Muscle layer of duodenum (tissue), 2 donors: ENCODE data around the gene SAMD4B.

Experiments
- H3K27ac ChIP-seq: one replicate; pipeline ENCODE4 v1.7.0; 2013; ENCODE audit warnings: mild to moderate bottlenecking, low read length
- H3K27me3 ChIP-seq: one replicate; pipeline ENCODE4 v1.7.0; 2013; ENCODE audit warnings: low read depth, mild to moderate bottlenecking, control low read depth, low read length
- H3K36me3 ChIP-seq, 2 donors: one replicate each; pipeline ENCODE4 v1.7.0; 2013; ENCODE audit warnings: low read length in 2 of 2, control low read depth in 1 of 2, mild to moderate bottlenecking in 1 of 2; ENCODE audit not compliant: insufficient read depth in 2 of 2, control insufficient read depth in 1 of 2
- H3K4me1 ChIP-seq, 2 donors: one replicate each; pipeline ENCODE4 v1.7.0; 2013; ENCODE audit warnings: low read length in 2 of 2, mild to moderate bottlenecking in 2 of 2, control low read depth in 1 of 2, moderate library complexity in 1 of 2; ENCODE audit not compliant: insufficient read depth in 2 of 2, control insufficient read depth in 1 of 2
- H3K4me3 ChIP-seq, 2 donors: one replicate each; pipeline ENCODE4 v1.7.0; 2013; ENCODE audit warnings: low read length in 2 of 2, low read depth in 1 of 2, mild to moderate bottlenecking in 1 of 2
- H3K9me3 ChIP-seq, 2 donors: one replicate each; pipeline ENCODE4 v1.7.0; 2013; ENCODE audit warnings: low read length in 2 of 2, control low read depth in 1 of 2, mild to moderate bottlenecking in 1 of 2; ENCODE audit not compliant: control insufficient read depth in 1 of 2
- donor health status: healthy.

The SAMD4B gene

DNA sequence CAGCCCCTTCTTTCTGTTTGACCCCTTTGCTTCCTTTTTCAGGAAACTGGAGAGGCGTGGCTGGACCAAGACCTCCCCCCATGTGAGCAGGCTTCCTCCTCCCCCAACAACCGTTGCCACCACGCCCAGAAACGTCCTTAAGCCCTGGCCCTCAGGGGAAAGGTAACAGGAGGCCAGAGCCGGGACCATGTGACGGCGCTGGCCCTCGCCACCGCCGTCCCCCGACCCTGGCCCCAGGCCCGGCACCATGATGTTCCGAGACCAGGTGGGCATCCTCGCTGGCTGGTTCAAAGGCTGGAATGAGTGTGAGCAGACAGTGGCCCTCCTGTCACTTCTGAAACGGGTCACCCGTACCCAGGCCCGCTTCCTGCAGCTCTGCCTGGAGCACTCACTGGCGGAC is 14.4 kb downstream of the SAMD4B start:
- H3K36me3 ChIP-seq: peaks cover 67 to 76% of the 10 kb centered on the region in 2 donors
- H3K4me3 ChIP-seq: no peak overlapping the region
- H3K4me1 ChIP-seq: no peaks in the 10 kb centered on the region
- no peak overlapping the region for H3K27ac ChIP-seq
- no peaks in the 10 kb centered on the region for H3K9me3 ChIP-seq
- H3K27me3 ChIP-seq: no peaks in the 10 kb centered on the region

DNA sequence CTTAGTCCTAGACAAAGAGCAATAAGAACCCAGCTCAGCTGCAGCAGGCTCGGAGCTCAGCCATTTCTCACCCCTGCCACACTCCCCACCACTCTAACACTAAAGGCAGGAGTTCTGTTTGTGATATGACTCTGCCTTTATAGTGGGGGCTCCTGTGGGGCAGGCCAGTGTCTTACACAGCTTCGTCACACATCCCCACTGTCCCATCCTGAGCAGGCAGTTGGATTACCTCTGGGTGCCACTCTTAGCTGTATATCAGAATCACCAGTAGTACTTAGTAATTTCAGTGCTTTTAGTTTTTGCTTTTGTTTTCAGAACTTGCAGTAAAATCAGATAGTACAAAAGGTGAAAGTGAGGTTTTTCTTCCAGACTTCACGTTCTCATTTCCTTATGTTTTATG is 16.8 kb downstream of the SAMD4B start:
- no peaks in the 10 kb centered on the region for H3K9me3 ChIP-seq
- H3K4me3 ChIP-seq: no peak overlapping the region
- H3K27ac ChIP-seq: no peak overlapping the region
- no peaks in the 10 kb centered on the region for H3K27me3 ChIP-seq
- H3K36me3 ChIP-seq: peaks cover 67 to 87% of the 10 kb centered on the region in 2 donors
- peaks cover 4 to 9% of the 10 kb centered on the region in 2 donors for H3K4me1 ChIP-seq

DNA sequence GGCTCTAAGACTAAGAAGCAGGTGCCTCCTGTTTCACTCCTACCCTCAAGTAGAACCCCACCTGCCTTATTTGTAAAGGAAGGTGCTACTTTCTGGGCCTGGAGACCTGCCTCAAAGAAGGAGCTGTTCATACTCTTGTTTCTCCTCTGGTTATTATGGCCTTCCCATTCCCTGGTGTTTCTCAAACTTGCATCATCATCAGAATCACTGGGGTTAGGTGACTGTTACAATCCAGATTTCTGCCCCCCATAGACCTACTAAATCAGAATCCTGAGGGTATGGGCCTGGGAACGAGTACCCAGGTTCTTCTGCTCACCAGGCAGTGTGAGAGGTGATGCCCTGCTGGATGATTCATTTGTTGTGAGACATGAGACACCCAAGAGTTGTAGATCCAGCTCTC is 18.4 kb downstream of the SAMD4B start:
- peaks cover 7 to 11% of the 10 kb centered on the region in 2 donors for H3K4me1 ChIP-seq
- H3K27ac ChIP-seq: no peak overlapping the region
- peaks cover 59 to 76% of the 10 kb centered on the region in 2 donors for H3K36me3 ChIP-seq
- H3K4me3 ChIP-seq: no peak overlapping the region
- H3K9me3 ChIP-seq: no peaks in the 10 kb centered on the region
- no peaks in the 10 kb centered on the region for H3K27me3 ChIP-seq

DNA sequence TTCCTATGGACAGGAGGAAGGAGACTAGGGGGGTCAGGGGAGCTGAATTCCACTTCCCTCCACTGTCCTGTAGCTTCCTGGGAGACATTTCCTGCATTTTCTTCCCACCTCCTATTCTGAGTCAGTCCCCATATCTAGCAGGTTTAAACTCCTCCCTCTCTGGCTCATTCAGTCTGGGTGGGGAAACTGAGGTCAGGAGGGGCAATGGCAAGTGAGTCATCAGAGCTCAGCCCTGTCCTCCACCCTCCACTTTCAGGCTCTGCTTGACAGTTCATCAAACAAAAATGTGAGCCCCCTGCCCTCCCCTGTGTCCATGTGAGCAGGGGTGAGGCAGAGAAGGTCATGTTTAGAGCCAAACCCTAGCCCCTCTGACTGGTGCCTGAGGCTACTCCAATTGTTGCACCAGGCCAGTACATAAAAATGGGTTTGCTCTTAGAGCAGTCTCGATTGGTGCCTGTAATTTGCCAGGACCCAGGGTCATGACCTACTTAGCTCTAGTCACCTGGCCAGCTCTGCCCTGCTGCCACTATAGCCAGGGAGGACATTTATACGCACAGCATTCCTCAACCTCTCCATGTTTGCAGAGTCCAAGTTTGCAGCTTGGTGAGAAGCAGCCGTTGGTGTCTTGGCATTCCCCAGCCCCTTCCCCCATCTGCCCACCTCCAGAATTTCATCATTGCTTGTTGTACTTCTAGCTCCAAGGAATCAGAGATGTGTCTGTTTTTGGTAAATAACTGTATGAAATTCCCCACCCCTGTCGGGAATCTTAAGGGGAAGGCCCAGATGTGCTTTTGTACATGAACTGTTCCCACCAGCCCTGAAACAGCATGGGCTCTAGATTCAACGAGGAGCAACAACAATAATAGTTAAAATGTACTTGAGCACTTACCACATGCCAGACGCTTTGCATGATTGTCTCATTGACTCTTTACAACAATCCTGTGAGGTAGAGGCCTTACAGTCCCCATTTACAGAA is 20.7 kb downstream of the SAMD4B start:
- H3K27me3 ChIP-seq: no peaks in the 10 kb centered on the region
- peaks cover 39 to 61% of the 10 kb centered on the region in 2 donors for H3K36me3 ChIP-seq
- peak overlapping the region; percentile 73 for H3K27ac ChIP-seq
- H3K4me1 ChIP-seq: peaks cover 7 to 11% of the 10 kb centered on the region in 2 donors
- H3K9me3 ChIP-seq: no peaks in the 10 kb centered on the region
- H3K4me3 ChIP-seq: no peak overlapping the region

DNA sequence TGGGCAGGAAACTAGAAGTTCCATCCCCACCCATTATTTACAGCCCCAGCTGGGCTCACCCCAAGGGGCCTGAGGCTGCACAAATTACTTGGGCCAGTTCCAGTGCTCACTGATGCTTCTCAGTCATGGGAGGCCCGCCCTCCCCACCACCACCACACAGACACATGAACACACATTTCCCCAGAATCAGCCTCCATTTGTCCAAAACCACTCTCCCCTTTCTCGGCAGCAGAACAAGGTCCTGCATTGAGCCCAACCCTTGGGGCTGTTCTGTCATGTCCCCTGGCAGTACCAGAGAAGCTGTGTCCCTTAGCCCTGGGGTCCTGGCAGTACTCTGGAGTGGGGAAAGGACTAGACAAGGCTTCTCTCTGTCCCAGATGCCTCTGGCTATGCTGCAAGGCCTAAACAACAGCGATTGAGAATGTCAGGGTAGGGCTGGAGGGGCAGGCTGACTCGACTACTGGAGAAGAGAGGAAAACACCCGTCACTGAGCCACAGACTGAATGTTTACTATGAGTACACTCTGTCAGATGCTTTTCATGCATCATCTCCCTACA is 21.8 kb downstream of the SAMD4B start:
- Histone ChIP-seq H3K4me3 (no peak overlapping the region), H3K9me3 (no peaks in the 10 kb centered on the region), H3K27ac (peak overlapping the region; percentile 78), H3K27me3 (no peaks in the 10 kb centered on the region), H3K36me3 (peaks cover 34 to 61% of the 10 kb centered on the region in 2 donors), H3K4me1 (peaks cover 11% of the 10 kb centered on the region in 2 donors)

DNA sequence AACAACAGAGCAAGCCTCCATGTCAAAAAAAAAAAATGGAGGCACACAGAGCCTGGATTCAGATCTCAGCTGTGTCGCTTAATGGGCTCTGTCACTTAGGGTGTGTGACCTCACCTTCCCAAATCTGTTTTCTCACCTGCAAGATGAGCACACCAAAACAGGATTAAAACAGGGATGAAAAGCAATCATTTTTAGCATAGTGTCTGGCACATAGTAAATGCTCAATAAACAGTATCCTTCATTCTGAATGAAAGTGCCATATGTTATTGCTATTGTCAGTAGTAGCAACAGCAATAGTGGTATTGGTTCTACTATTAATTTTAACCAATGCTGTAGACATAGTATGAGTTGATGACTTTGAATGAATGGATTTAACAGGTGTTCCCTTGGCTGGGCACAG is 23.3 kb downstream of the SAMD4B start:
- no peaks in the 10 kb centered on the region for H3K27me3 ChIP-seq
- H3K27ac ChIP-seq: no peak overlapping the region
- no peak overlapping the region for H3K4me3 ChIP-seq
- peaks cover 38 to 64% of the 10 kb centered on the region in 2 donors for H3K36me3 ChIP-seq
- no peaks in the 10 kb centered on the region for H3K9me3 ChIP-seq
- peaks cover 11% of the 10 kb centered on the region in 2 donors for H3K4me1 ChIP-seq

DNA sequence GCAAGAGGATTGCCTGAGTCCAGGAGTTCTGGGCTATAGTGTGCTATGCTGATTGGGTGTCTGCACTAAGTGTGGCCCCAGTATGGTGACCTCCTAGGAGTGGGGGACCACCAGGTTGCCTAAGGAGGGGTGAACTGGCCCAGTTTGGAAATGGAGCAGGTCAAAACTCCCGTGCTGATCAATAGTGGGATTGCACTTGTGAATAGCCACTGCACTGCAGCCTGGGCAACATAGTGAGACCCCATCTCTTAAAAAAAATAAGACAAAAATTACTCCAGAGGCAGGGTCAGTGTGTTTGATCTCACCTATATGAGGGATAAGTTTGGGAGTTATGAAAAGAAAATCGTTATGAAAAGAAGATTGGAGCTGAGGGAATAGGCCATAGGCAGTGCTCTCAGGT is 27.0 kb downstream of the SAMD4B start:
- Histone ChIP-seq H3K4me1 (peaks cover 8 to 28% of the 10 kb centered on the region in 2 donors), H3K27me3 (no peaks in the 10 kb centered on the region), H3K36me3 (peaks cover 32 to 50% of the 10 kb centered on the region in 2 donors), H3K9me3 (no peaks in the 10 kb centered on the region), H3K27ac (no peak overlapping the region), H3K4me3 (no peak overlapping the region)

DNA sequence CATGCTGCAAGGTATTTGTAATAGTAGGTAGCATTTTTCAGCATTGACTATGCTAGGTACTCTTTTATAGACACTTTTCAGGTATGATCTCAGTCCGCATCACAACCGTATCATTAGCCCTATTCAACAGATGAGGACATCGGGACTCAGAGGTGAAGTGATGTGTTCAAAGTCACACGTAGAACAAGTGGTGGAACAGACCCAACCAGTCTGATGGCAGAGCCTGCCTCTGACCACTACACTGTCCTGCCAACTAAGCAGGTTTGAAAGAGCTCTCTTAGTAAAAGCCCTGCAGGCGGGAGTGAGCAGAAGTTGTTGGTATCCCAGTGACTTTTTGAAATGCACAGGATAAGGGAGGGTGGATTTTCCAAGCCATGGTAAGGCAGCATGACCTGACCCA is 28.5 kb downstream of the SAMD4B start:
- Histone ChIP-seq H3K27ac (no peak overlapping the region), H3K36me3 (peaks cover 33 to 51% of the 10 kb centered on the region in 2 donors), H3K9me3 (no peaks in the 10 kb centered on the region), H3K27me3 (no peaks in the 10 kb centered on the region), H3K4me3 (no peak overlapping the region), H3K4me1 (peaks cover 8 to 25% of the 10 kb centered on the region in 2 donors)

DNA sequence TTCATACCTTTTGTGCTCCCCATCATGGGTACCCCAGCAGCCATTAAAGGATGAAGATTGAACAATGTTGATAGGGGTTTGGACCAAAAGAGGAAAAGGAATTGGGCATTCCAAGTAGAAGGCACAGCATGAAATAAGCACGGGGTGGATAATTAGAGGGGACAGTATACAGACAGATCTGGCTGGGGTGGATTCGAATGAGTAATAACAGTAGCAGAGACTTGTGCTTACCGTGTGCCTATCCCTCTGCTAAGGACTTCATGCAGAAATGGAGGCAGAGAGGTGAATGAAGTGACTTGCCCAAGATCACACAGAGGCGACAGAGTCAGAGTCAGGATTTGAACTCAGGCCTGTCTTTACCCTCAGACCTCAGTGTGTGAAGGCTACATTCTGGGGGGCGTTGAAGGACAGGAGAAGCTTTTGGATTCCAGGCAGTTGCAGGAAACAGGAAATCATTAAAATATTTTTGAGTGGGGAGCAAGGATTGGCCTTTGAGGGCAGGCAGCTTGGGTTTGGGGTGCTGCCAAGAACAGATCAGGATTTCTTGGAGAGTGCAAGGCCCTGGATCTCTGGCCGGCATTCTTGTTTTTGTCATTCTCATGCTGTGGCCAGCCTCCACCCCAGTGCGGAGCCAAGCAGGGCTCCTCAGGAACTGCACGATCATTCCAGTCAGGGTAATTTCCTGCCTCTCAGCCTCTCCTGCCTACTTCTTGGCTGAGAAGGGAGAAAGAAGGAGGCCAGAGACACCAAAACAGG is 30.0 kb downstream of the SAMD4B start:
- H3K4me1 ChIP-seq: peaks cover 8 to 25% of the 10 kb centered on the region in 2 donors
- H3K27ac ChIP-seq: peak overlapping the region; percentile 84
- no peaks in the 10 kb centered on the region for H3K9me3 ChIP-seq
- H3K36me3 ChIP-seq: peaks cover 47 to 62% of the 10 kb centered on the region in 2 donors
- no peaks in the 10 kb centered on the region for H3K27me3 ChIP-seq
- H3K4me3 ChIP-seq: peak overlapping the region in 1 of 2 donors; percentile 37

- Histone ChIP-seq H3K4me3 (peak overlapping the region in 1 of 2 donors; percentile 37), H3K36me3 (peaks cover 54 to 65% of the 10 kb centered on the region in 2 donors), H3K9me3 (no peaks in the 10 kb centered on the region), H3K27me3 (no peaks in the 10 kb centered on the region), H3K27ac (peak overlapping the region; percentile 84), H3K4me1 (peaks cover 8 to 25% of the 10 kb centered on the region in 2 donors)
Measured at GRCh38 chr19:39372941-39373340, 30.7 kb downstream of the SAMD4B start.

DNA sequence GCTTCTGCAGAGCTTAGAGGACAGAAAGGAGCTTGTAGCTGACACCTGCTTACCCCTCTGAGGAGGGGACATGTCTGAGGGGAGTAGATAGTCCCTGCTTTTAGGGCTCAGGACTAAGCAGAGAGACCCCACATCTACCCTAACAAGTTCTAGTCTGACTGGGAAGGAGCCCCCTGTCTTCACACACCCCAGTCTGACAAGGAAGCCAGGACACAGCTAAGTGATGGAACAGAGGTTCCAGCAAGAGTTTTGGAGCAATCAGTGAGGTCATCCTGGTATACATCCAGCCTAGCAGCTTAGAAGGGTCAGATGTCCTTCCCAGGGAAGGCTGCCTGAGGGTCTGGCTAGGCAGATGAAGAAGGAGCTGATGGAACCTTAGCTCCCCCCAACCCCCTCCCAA is 33.7 kb downstream of the SAMD4B start:
- Histone ChIP-seq H3K36me3 (peaks cover 58 to 68% of the 10 kb centered on the region in 2 donors), H3K27ac (no peak overlapping the region), H3K4me3 (no peak overlapping the region), H3K27me3 (no peaks in the 10 kb centered on the region), H3K4me1 (peaks cover 8 to 25% of the 10 kb centered on the region in 2 donors), H3K9me3 (no peaks in the 10 kb centered on the region)
